GM10847 (cell line): Measurements from ENCODE around the gene FOXF2.

Source experiments
- POLR2A ChIP-seq: IDR thresholded peaks from 2 replicates; pipeline ENCODE4 v1.6.1; 2011; ENCODE audit not compliant: insufficient read length; ENCODE audit errors: extremely low read depth

FOXF2 gene

GRCh38 chr6:1386038-1386709, 3.2 kb upstream of the FOXF2 start:
- TF ChIP-seq POLR2A = no peak

- TF ChIP-seq POLR2A = no peak
Observed at GRCh38 chr6:1387538-1387875, 1.9 kb upstream of the FOXF2 start.

- TF ChIP-seq POLR2A = no peak
Observed at GRCh38 chr6:1387876-1388629, 1.3 kb upstream of the FOXF2 start.

- TF ChIP-seq POLR2A = no peak
Observed at GRCh38 chr6:1388630-1389368, 577 bp upstream of the FOXF2 start.

- no peak for TF ChIP-seq POLR2A
Observed at GRCh38 chr6:1390133-1390945, 963 bp downstream of the FOXF2 start.

- TF ChIP-seq POLR2A = no peak
Observed at GRCh38 chr6:1390946-1391799, 1.8 kb downstream of the FOXF2 start.

- no peak for TF ChIP-seq POLR2A
Observed at GRCh38 chr6:1391800-1392309, 2.5 kb downstream of the FOXF2 start.

GRCh38 chr6:1392813-1393640, 3.7 kb downstream of the FOXF2 start:
- TF ChIP-seq POLR2A = no peak

- TF ChIP-seq POLR2A = no peak
Observed at GRCh38 chr6:1393641-1394283, 4.4 kb downstream of the FOXF2 start.

- TF ChIP-seq POLR2A = no peak
Observed at GRCh38 chr6:1394514-1395463, 5.4 kb downstream of the FOXF2 start.

GRCh38 chr6:1395506-1395905, 6.1 kb downstream of the FOXF2 start:
- no peak for TF ChIP-seq POLR2A
